Fibroblast of lung (primary cell): Measurements from ENCODE around the gene CAPN14. TPM values are rescaled to one million over a fixed set of nuclear protein-coding genes. Genes with fewer than 3 reads are reported as not detected.

Source experiments
- DNase-seq, 2 donors: peaks; one replicate each; pipeline versions ENCODE4 v3.0.0 to v3.0.0-alpha.2; 2010; ENCODE audit warnings: low read depth in 2 of 2
- H2AFZ ChIP-seq: 2 replicates; pipeline ENCODE4 v1.5.1; 2012; ENCODE audit warnings: low read length, control low read depth, inconsistent platforms
- H3K27ac ChIP-seq: 2 replicates; pipeline ENCODE4 v1.5.1; 2011; ENCODE audit warnings: low read length, control low read depth; ENCODE audit not compliant: insufficient read depth
- H3K27me3 ChIP-seq: 2 replicates; pipeline ENCODE4 v1.5.1; 2011; ENCODE audit warnings: mild to moderate bottlenecking, low read length; ENCODE audit not compliant: control insufficient read depth, insufficient read depth
- H3K36me3 ChIP-seq: 2 replicates; pipeline ENCODE4 v1.5.1; 2011; ENCODE audit warnings: low read length; ENCODE audit not compliant: control insufficient read depth, insufficient read depth
- H3K4me1 ChIP-seq: 2 replicates; pipeline ENCODE4 v1.5.1; 2011; ENCODE audit warnings: low read length; ENCODE audit not compliant: control insufficient read depth, insufficient read depth; ENCODE audit errors: extremely low read depth
- H3K4me2 ChIP-seq: 2 replicates; pipeline ENCODE4 v1.5.1; 2011; ENCODE audit warnings: low read length, control low read depth; ENCODE audit not compliant: insufficient read depth; ENCODE audit errors: extremely low read depth
- H3K4me3 ChIP-seq, 4 experiments: fragments of 200-600 bp in 1 of 4; sonication (generic) in 1 of 4; replicated peaks in 1 of 4; 2 replicates each; pipeline ENCODE4 v1.5.1; 2011 to 2016; ENCODE audit warnings: low read length in 4 of 4, low read depth in 3 of 4, mild to moderate bottlenecking in 3 of 4, control low read depth in 2 of 4, inconsistent platforms in 1 of 4, mixed read lengths in 1 of 4; ENCODE audit not compliant: insufficient read depth in 1 of 4; ENCODE audit errors: control extremely low read depth in 1 of 4
- H3K79me2 ChIP-seq: 2 replicates; pipeline ENCODE4 v1.5.1; 2012; ENCODE audit warnings: mild to moderate bottlenecking, low read length, inconsistent platforms; ENCODE audit not compliant: control insufficient read depth, insufficient read depth
- H3K9ac ChIP-seq: 2 replicates; pipeline ENCODE4 v1.5.1; 2011; ENCODE audit warnings: mild to moderate bottlenecking, low read length, control low read depth; ENCODE audit not compliant: insufficient read depth
- H3K9me3 ChIP-seq: 2 replicates; pipeline ENCODE4 v1.5.1; 2012; ENCODE audit warnings: low read depth, low read length; ENCODE audit not compliant: control insufficient read depth, insufficient read depth
- H4K20me1 ChIP-seq: 2 replicates; pipeline ENCODE4 v1.5.1; 2011; ENCODE audit warnings: low read length; ENCODE audit not compliant: control insufficient read depth, insufficient read depth; ENCODE audit errors: extremely low read depth
- EZH2 ChIP-seq: IDR thresholded peaks from 2 replicates; pipeline ENCODE4 v1.5.1; 2012; ENCODE audit warnings: low read length, control low read depth, mild to moderate bottlenecking; ENCODE audit errors: missing control alignments
- polyA plus RNA-seq, 2 donors: library from polyadenylated mRNA; depleted of rRNA in 1 of 2; stranded (reverse) in 1 of 2; unstranded in 1 of 2; fragments of >200 nt; gene quantifications; 2 replicates each; pipeline ENCODE4 v1.2.1, GENCODE V29; 2011 to 2012; ENCODE audit warnings: missing spikeins in 1 of 2
- total RNA-seq: library from RNA; depleted of rRNA; stranded (reverse); fragments of >200 nt; gene quantifications from 2 replicates; pipeline ENCODE4 v1.2.1, GENCODE V29; 2014
- TF ChIP-seq, protein P1 (sequence below), 2 donors: IDR thresholded peaks in 1 of 2; conservative IDR thresholded peaks in 1 of 2; 1 replicate in 1 of 2; 2 replicates in 1 of 2; pipeline ENCODE4 v1.5.1; 2011 to 2012; ENCODE audit warnings: low read length in 2 of 2, control low read depth in 1 of 2, inconsistent platforms in 1 of 2, low read depth in 1 of 2, mild to moderate bottlenecking in 1 of 2

The CAPN14 gene
- total and polyA plus RNA-seq, 2 donors (not counting 1 experiment from before 2014, with no cell fraction given) = 0.05 to 0.17 TPM

DNA sequence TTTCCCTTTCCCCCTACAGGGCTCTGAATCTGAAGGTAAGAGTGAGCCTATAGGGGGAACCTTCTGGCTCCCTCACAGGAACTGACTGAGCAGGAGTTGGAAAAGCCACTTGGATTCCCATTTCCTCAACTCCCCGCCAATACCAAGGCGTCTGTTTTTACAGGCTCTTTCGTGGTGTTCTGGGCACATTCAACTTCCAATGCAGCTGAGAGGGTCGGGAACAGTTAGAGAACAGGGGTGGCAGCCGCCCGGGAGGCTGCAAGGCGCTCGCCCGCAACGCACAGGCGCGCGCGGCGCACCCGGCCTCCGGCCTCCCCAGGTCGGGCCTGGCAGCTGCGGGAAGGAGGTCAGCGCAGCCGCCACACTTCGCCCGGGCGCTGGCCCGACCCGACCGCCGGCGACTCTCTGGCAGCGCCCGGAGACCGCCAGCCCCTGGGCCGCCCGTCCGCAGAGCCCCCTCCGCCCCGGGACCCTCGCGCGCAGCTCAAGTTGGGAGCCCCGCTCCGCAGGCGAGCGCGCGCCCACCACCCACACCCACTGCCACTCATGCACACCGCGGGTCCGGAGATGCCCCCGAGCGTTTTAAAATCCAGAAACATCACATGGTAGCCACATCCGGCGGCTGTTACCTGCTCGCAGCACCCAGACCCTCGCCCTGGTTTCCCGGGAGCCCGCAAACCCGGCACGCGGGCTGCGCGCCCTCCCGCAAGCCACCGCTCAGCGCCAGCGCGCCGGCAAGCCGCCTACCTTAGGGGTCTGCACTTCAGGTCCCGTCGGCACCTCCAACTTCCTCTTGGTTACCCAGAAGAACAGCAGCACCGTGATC, 79.9 kb downstream of the CAPN14 start:
- Histone ChIP-seq H3K27me3 (peaks cover 29% of the 10 kb centered on the region), H3K9ac (no peak overlapping the region)
- no peak for DNase-seq

DNA sequence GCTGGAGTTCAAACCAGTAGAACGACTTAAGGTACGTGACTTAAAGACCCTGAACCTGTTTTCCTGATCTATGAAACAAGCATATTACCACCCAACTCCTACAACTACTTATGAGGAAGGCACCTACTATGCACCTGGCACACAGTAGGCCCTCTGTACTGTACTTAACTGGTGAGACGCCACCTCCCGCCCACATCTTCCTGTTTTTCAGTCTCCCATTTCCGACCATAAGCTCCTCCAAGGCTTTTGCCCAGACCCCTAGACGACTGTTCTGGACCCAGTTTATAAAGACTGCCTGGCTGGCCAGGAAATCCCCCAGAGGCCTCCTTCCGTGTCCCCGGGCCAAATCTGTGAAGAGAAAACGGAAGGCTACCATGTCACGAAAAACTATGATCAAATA, 80.6 kb downstream of the CAPN14 start:
- Histone ChIP-seq H4K20me1 (no peaks in the 10 kb centered on the region), H3K27ac (no peak overlapping the region), H3K36me3 (no peaks in the 10 kb centered on the region), H3K9me3 (no peaks in the 10 kb centered on the region), H3K4me3 (no peak overlapping the region), H3K27me3 (peaks cover 29% of the 10 kb centered on the region), H3K79me2 (no peaks in the 10 kb centered on the region), H3K4me1 (peaks cover 3% of the 10 kb centered on the region), H3K9ac (no peak overlapping the region), H3K4me2 (no peak overlapping the region), H2AFZ (no peak overlapping the region)
- TF ChIP-seq, protein P1, sequence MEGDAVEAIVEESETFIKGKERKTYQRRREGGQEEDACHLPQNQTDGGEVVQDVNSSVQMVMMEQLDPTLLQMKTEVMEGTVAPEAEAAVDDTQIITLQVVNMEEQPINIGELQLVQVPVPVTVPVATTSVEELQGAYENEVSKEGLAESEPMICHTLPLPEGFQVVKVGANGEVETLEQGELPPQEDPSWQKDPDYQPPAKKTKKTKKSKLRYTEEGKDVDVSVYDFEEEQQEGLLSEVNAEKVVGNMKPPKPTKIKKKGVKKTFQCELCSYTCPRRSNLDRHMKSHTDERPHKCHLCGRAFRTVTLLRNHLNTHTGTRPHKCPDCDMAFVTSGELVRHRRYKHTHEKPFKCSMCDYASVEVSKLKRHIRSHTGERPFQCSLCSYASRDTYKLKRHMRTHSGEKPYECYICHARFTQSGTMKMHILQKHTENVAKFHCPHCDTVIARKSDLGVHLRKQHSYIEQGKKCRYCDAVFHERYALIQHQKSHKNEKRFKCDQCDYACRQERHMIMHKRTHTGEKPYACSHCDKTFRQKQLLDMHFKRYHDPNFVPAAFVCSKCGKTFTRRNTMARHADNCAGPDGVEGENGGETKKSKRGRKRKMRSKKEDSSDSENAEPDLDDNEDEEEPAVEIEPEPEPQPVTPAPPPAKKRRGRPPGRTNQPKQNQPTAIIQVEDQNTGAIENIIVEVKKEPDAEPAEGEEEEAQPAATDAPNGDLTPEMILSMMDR (conservative IDR thresholded peaks at IDR 0.05 in 1 of 2, IDR thresholded peaks at IDR 0.05 in 1 of 2; ENCODE audit: low read depth in 1 of 2, low read length in 2 of 2) = no peak
- peak; percentile 36 for TF ChIP-seq EZH2
- DNase-seq = no peak

More for the DNA sequence above, 79.9 kb downstream of the CAPN14 start:
- Histone ChIP-seq H3K9me3 (no peaks in the 10 kb centered on the region), H4K20me1 (no peaks in the 10 kb centered on the region), H2AFZ (no peak overlapping the region), H3K27ac (no peak overlapping the region), H3K4me2 (peak overlapping the region; percentile 75), H3K4me1 (peaks cover 3% of the 10 kb centered on the region), H3K79me2 (no peaks in the 10 kb centered on the region), H3K4me3 (peak overlapping the region in 3 of 4 experiments; percentile 24 to 52 (median 35)), H3K36me3 (no peaks in the 10 kb centered on the region)
- TF ChIP-seq EZH2 = no peak
- TF ChIP-seq, protein P1 (conservative IDR thresholded peaks at IDR 0.05 in 1 of 2, IDR thresholded peaks at IDR 0.05 in 1 of 2; ENCODE audit: low read depth in 1 of 2, low read length in 2 of 2) = no peak

- Histone ChIP-seq H4K20me1 (no peaks in the 10 kb centered on the region), H3K79me2 (no peaks in the 10 kb centered on the region), H3K4me3 (no peak overlapping the region), H3K27me3 (peaks cover 29% of the 10 kb centered on the region), H3K4me1 (peaks cover 3% of the 10 kb centered on the region), H3K9me3 (no peaks in the 10 kb centered on the region), H3K4me2 (no peak overlapping the region), H3K9ac (no peak overlapping the region), H3K36me3 (no peaks in the 10 kb centered on the region), H2AFZ (no peak overlapping the region), H3K27ac (no peak overlapping the region)
- no peak for DNase-seq
- TF ChIP-seq EZH2 = no peak
- TF ChIP-seq, protein P1 (conservative IDR thresholded peaks at IDR 0.05 in 1 of 2, IDR thresholded peaks at IDR 0.05 in 1 of 2; ENCODE audit: low read depth in 1 of 2, low read length in 2 of 2) = no peak
Observed at GRCh38 chr2:31136000-31136399, 81.3 kb downstream of the CAPN14 start.
